PC-3 (cell line): ENCODE results near the gene SPRR2D. TPM values are rescaled to one million over a fixed set of nuclear protein-coding genes. Genes with fewer than 3 reads are reported as not detected.

ENCODE experiments used
- ATAC-seq: fragments of 200-7000 bp; cut with Tn5 transposase; 2 replicates; pipeline ENCODE4 v1.9.1; 2020; ENCODE audit warnings: mild to moderate bottlenecking, moderate library complexity
- BruUV-seq: library from RNA; stranded (reverse); fragments of 400-500 nt; replicated peaks from 2 replicates; lab custom pipeline; 2021; lab: Mats Ljungman, UMichigan
- CTCF ChIA-PET: fragments of 300-600 bp; sonication (Branson Sonifier 250); formaldehyde crosslinking; loops from one replicate; lab custom pipeline; 2022; ENCODE audit warnings: antibody characterized with exemption; lab: Charles Lee
- POLR2A ChIA-PET: fragments of 300-600 bp; sonication (Branson Sonifier 250); formaldehyde crosslinking; loops from one replicate; lab custom pipeline; 2022; ENCODE audit warnings: antibody characterized with exemption; ENCODE audit not compliant: unreplicated experiment; lab: Charles Lee
- DNase-seq: peaks from one replicate; pipeline ENCODE4 v3.0.0-alpha.2; 2015
- H2AFZ ChIP-seq: fragments of 300-600 bp; sonication (generic); 2 replicates; pipeline ENCODE4 v1.6.0; 2016; ENCODE audit warnings: antibody characterized with exemption, low read length
- H3F3A ChIP-seq: fragments of 300-600 bp; sonication (generic); one replicate; pipeline ENCODE4 v1.6.0; 2017; ENCODE audit warnings: antibody characterized with exemption, low read length, control low read depth, mild to moderate bottlenecking; ENCODE audit not compliant: unreplicated experiment
- H3K27ac ChIP-seq: fragments of 300-600 bp; sonication (generic); 2 replicates; pipeline ENCODE4 v1.5.1; 2016; ENCODE audit warnings: mild to moderate bottlenecking, low read length
- H3K27me3 ChIP-seq: fragments of 300-600 bp; sonication (generic); 2 replicates; pipeline ENCODE4 v1.6.1; 2016; ENCODE audit warnings: low read length, mixed read lengths
- H3K36me3 ChIP-seq: fragments of 300-600 bp; sonication (generic); 2 replicates; pipeline ENCODE4 v1.6.1; 2016; ENCODE audit warnings: low read depth, mixed run types, low read length, mixed read lengths
- H3K4me1 ChIP-seq: fragments of 300-600 bp; sonication (generic); 2 replicates; pipeline ENCODE4 v1.5.1; 2016; ENCODE audit warnings: low read length; ENCODE audit not compliant: insufficient read depth
- H3K4me2 ChIP-seq: fragments of 300-600 bp; sonication (generic); 2 replicates; pipeline ENCODE4 v1.6.0; 2016; ENCODE audit warnings: low read length
- H3K4me3 ChIP-seq: fragments of 300-600 bp; sonication (generic); 2 replicates; pipeline ENCODE4 v1.5.1; 2016; ENCODE audit warnings: mild to moderate bottlenecking, low read length, mixed read lengths
- H3K79me2 ChIP-seq: fragments of 300-600 bp; sonication (generic); 2 replicates; pipeline ENCODE4 v1.6.1; 2017; ENCODE audit warnings: low read length, mixed read lengths
- H3K9ac ChIP-seq: fragments of 300-600 bp; sonication (generic); 2 replicates; pipeline ENCODE4 v1.6.0; 2016; ENCODE audit warnings: mild to moderate bottlenecking, low read length
- H3K9me2 ChIP-seq: fragments of 300-600 bp; sonication (generic); replicated peaks from 2 replicates; pipeline ENCODE4 v1.6.1; 2016; ENCODE audit warnings: mixed run types, low read length, mixed read lengths
- H3K9me3 ChIP-seq: fragments of 300-600 bp; sonication (generic); 2 replicates; pipeline ENCODE4 v1.6.1; 2016; ENCODE audit warnings: low read length, mixed read lengths
- H4K20me1 ChIP-seq: fragments of 300-600 bp; sonication (generic); 2 replicates; pipeline ENCODE4 v1.6.1; 2016; ENCODE audit warnings: low read length, mixed read lengths
- CTCF ChIP-seq: fragments of 300-600 bp; sonication (generic); conservative IDR thresholded peaks from 2 replicates; pipeline ENCODE4 v1.5.1; 2017; ENCODE audit warnings: antibody characterized with exemption, low read depth, mild to moderate bottlenecking, low read length
- EZH2 ChIP-seq: fragments of 300-600 bp; sonication (generic); IDR thresholded peaks from one replicate; pipeline ENCODE4 v1.6.1; 2017; ENCODE audit warnings: antibody characterized with exemption, mild to moderate bottlenecking, low read length; ENCODE audit not compliant: unreplicated experiment
- EZH2phosphoT487 ChIP-seq: fragments of 300-600 bp; sonication (generic); IDR thresholded peaks from 2 replicates; pipeline ENCODE4 v1.6.1; 2018; ENCODE audit warnings: mild to moderate bottlenecking, antibody characterized with exemption, low read length, borderline replicate concordance
- intact Hi-C: fragments of 100-400 bp; cut with micrococcal nuclease; formaldehyde crosslinking; loops from 2 replicates; pipeline ENCODE4 v1.9.0; 2023
- total RNA-seq: library from RNA; depleted of rRNA; stranded (reverse); fragments of >200 nt; gene quantifications from 2 replicates; pipeline ENCODE4 v1.2.3, GENCODE V29; 2014

The SPRR2D gene
- total RNA-seq, 1 experiment from 2014 or later: not detected

GRCh38 chr1:152997901-152998300 lies 43.0 kb downstream of the SPRR2D start:
- no TSS peak for BruUV-seq
- H3K4me3 ChIP-seq: no peak overlapping the region
- H3K27me3 ChIP-seq: peaks cover 42% of the 10 kb centered on the region
- ATAC-seq: no peak
- H3K9me3 ChIP-seq: no peaks in the 10 kb centered on the region
- H3K4me1 ChIP-seq: no peaks in the 10 kb centered on the region
- H4K20me1 ChIP-seq: no peaks in the 10 kb centered on the region
- TF ChIP-seq EZH2phosphoT487 (no peak), CTCF (no peak), EZH2 (no peak)
- H3K27ac ChIP-seq: no peak overlapping the region
- no peak overlapping the region for H3K4me2 ChIP-seq
- intact Hi-C loops: no loop called here
- ChIA-PET CTCF (no interaction called here), POLR2A (no interaction called here)
- no peak for DNase-seq
- H3K9me2 ChIP-seq: no peaks in the 10 kb centered on the region
- H3K79me2 ChIP-seq: no peaks in the 10 kb centered on the region
- H3K36me3 ChIP-seq: no peaks in the 10 kb centered on the region
- H3F3A ChIP-seq: no peaks in the 10 kb centered on the region
- no peak overlapping the region for H2AFZ ChIP-seq
- no peak overlapping the region for H3K9ac ChIP-seq

- CTCF ChIA-PET: no interaction called here
- no peak for DNase-seq
- no peaks in the 10 kb centered on the region for H3K9me2 ChIP-seq
Measured at GRCh38 chr1:152996633-152997400, 44.1 kb downstream of the SPRR2D start.

More at GRCh38 chr1:152996633-152997400, 44.1 kb downstream of the SPRR2D start:
- no peaks in the 10 kb centered on the region for H4K20me1 ChIP-seq
- intact Hi-C loops: no loop called here
- TF ChIP-seq CTCF (no peak), EZH2phosphoT487 (no peak), EZH2 (no peak)
- H3K36me3 ChIP-seq: no peaks in the 10 kb centered on the region
- no peak overlapping the region for H3K4me2 ChIP-seq
- H3K27ac ChIP-seq: no peak overlapping the region
- peaks cover 46% of the 10 kb centered on the region for H3K27me3 ChIP-seq
- POLR2A ChIA-PET: no interaction called here
- no TSS peak for BruUV-seq
- no peaks in the 10 kb centered on the region for H3K4me1 ChIP-seq
- no peak overlapping the region for H2AFZ ChIP-seq
- H3K9me3 ChIP-seq: no peaks in the 10 kb centered on the region
- H3F3A ChIP-seq: no peaks in the 10 kb centered on the region
- no peak for ATAC-seq
- H3K9ac ChIP-seq: no peak overlapping the region
- H3K79me2 ChIP-seq: no peaks in the 10 kb centered on the region
- no peak overlapping the region for H3K4me3 ChIP-seq
